Suprapubic skin (tissue), 4 donors: ENCODE results near the gene RC3H2. TPM values are rescaled to one million over a fixed set of nuclear protein-coding genes. Genes with fewer than 3 reads are reported as not detected.
"Not testable (repeated sequence)": the region's sequence is repeated elsewhere in the genome, so short reads cannot be mapped to it uniquely, and the experiment has no call there.

ENCODE experiments used
- DNase-seq, 2 donors: peaks; one replicate each; pipeline ENCODE4 v3.0.0-alpha.2; 2019; ENCODE audit warnings: low spot score in 2 of 2
- H3K27ac ChIP-seq: fragments of 200-600 bp; sonication (generic); one replicate; pipeline ENCODE4 v1.5.1; 2019
- H3K27me3 ChIP-seq: fragments of 200-600 bp; sonication (generic); one replicate; pipeline ENCODE4 v1.5.1; 2019
- H3K36me3 ChIP-seq: fragments of 200-600 bp; sonication (generic); one replicate; pipeline ENCODE4 v1.5.1; 2019
- H3K4me1 ChIP-seq: fragments of 200-600 bp; sonication (generic); one replicate; pipeline ENCODE4 v1.5.1; 2019
- H3K4me3 ChIP-seq: fragments of 200-600 bp; sonication (generic); one replicate; pipeline ENCODE4 v1.5.1; 2019; ENCODE audit warnings: mild to moderate bottlenecking
- H3K9me3 ChIP-seq: fragments of 200-600 bp; sonication (generic); one replicate; pipeline ENCODE4 v1.5.1; 2019
- EP300 ChIP-seq: sonication (generic); formaldehyde crosslinking; IDR thresholded peaks from one replicate; pipeline ENCODE4 v1.6.1; 2017; ENCODE audit warnings: antibody characterized with exemption
- POLR2A ChIP-seq, 2 donors: fragments of 450-650 bp; IDR thresholded peaks; one replicate each; pipeline ENCODE4 v1.6.1; 2017; ENCODE audit warnings: antibody characterized with exemption in 2 of 2, mild to moderate bottlenecking in 2 of 2, moderate library complexity in 2 of 2
- POLR2AphosphoS5 ChIP-seq, 3 donors: sonication (generic); formaldehyde crosslinking; IDR thresholded peaks; one replicate each; pipeline ENCODE4 v1.6.1; 2017; ENCODE audit warnings: antibody characterized with exemption in 3 of 3
- WGBS: methylation state at CpG from one replicate; pipeline ENCODE4 v1.1.5; 2018; 5-methylcytosine and 5-hydroxymethylcytosine counted together
- total RNA-seq, 4 donors: library from RNA; depleted of rRNA; stranded (reverse); fragments of >200 nt; gene quantifications; one replicate each; pipeline ENCODE4 v1.1.0, GENCODE V29; 2016
- TF ChIP-seq, protein P1 (sequence below), 2 donors: fragments of 200-600 bp in 1 of 2; fragments of 450-650 bp in 1 of 2; sonication (generic) in 1 of 2; IDR thresholded peaks; one replicate each; pipeline ENCODE4 v1.5.1; 2016 to 2019; ENCODE audit warnings: antibody characterized with exemption in 2 of 2, mild to moderate bottlenecking in 1 of 2, moderate library complexity in 1 of 2

RC3H2 gene
- total RNA-seq, 4 donors from 2014 or later: 24.2 to 59.2 (median 28.6) TPM

DNA sequence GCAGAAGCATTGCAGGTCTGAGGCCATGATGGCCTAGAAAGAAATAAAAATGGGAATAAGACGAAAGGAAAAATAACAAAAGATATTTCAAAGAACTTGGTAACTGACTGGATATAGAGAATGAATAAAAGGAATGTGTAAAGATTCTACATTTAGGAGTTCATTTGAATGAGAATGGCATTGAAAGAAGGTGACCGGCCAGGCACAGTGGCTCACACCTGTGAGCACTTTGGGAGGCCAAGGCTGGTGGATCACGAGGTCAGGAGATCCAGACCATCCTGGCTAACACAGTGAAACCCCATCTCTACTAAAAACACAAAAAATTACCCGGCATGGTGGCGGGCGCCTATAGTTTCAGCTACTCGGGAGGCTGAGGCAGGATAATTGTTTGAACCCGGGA, 17.6 kb upstream of the RC3H2 start:
- Histone ChIP-seq H3K36me3 (peaks cover 21% of the 10 kb centered on the region), H3K4me3 (no peak overlapping the region), H3K9me3 (no peaks in the 10 kb centered on the region), H3K27me3 (no peaks in the 10 kb centered on the region), H3K4me1 (no peaks in the 10 kb centered on the region), H3K27ac (no peak overlapping the region)
- TF ChIP-seq POLR2A (IDR thresholded peaks at IDR 0.05): no peak
- TF ChIP-seq, protein P1, sequence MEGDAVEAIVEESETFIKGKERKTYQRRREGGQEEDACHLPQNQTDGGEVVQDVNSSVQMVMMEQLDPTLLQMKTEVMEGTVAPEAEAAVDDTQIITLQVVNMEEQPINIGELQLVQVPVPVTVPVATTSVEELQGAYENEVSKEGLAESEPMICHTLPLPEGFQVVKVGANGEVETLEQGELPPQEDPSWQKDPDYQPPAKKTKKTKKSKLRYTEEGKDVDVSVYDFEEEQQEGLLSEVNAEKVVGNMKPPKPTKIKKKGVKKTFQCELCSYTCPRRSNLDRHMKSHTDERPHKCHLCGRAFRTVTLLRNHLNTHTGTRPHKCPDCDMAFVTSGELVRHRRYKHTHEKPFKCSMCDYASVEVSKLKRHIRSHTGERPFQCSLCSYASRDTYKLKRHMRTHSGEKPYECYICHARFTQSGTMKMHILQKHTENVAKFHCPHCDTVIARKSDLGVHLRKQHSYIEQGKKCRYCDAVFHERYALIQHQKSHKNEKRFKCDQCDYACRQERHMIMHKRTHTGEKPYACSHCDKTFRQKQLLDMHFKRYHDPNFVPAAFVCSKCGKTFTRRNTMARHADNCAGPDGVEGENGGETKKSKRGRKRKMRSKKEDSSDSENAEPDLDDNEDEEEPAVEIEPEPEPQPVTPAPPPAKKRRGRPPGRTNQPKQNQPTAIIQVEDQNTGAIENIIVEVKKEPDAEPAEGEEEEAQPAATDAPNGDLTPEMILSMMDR (IDR thresholded peaks at IDR 0.05): no peak
- TF ChIP-seq EP300: no peak
- no peak for TF ChIP-seq POLR2AphosphoS5 (IDR thresholded peaks at IDR 0.05)
- no peak for DNase-seq
- 89% methylated on average over 8 of the region's 8 CpGs for WGBS

DNA sequence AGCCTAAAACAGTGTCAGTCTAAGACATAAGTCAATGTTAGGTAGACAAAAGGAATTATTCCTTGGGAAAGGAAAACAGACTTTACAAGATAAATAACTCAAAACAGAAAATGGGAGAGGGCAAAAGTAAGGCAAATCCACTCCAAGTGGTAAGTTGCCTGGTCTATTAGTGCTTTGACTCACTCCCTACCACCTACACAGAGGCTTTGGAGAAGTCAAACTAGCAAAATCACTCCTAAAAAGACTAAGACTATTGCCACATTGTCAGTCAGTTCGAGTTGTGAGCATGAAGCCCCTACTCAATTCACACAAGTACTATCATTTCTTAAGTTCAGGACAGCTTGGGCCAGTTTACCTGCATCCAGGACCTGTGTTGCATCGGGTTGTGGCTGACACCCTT, 13.2 kb upstream of the RC3H2 start:
- H3K9me3 ChIP-seq: no peaks in the 10 kb centered on the region
- no peak overlapping the region for H3K4me3 ChIP-seq
- no peak overlapping the region for H3K27ac ChIP-seq
- DNase-seq: no peak
- H3K36me3 ChIP-seq: peaks cover 21% of the 10 kb centered on the region
- H3K27me3 ChIP-seq: no peaks in the 10 kb centered on the region
- WGBS: 93% methylated on average over 2 of the region's 2 CpGs
- TF ChIP-seq EP300: no peak
- TF ChIP-seq, protein P1 (IDR thresholded peaks at IDR 0.05): no peak
- TF ChIP-seq POLR2A (IDR thresholded peaks at IDR 0.05): no peak
- TF ChIP-seq POLR2AphosphoS5 (IDR thresholded peaks at IDR 0.05): no peak
- H3K4me1 ChIP-seq: peaks cover 5% of the 10 kb centered on the region

DNA sequence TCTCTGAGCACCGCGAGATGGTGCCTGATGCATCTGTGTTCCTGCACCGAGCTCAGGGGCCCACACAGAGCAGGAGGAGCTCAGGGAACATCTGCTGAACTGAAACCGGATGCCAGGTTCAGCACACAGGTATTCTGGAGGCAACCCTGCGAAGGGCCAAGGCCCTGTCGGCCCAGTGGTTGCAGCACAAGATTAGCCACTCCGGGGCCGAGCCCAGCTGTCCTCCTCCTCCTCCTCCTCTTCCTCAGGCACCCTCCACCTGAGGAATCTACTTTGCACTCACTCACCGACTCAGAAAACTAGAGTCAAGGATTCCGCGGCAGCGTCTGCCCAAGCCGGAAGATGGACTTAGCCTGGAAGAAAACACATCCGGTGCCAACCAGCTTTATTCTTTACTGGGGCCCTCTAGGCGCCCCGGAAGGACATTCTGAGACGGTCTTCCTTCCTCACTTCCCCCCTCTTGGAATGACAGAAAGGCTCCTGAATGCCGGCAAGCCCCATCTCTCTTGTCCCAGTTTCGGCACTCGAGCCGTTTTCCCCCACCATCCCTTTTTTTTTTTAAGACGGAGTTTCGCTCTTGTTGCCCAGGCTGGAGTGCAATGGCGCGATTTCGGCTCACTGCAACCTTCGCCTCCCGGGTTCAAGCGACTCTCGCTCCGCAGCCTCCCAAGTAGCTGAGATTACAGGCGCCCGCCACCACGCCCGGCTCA, 8.0 kb upstream of the RC3H2 start, which contains the start of gene ZBTB6:
Gene ZBTB6, minus strand, starts transcription at position 360 of the 710 bp plus-strand sequence. CDS start 1,251 bp downstream, outside the sequence.
- peak within 1 kb of the TSS; percentile 71 for H3K4me3 ChIP-seq
- no peaks in the 10 kb centered on the region for H3K27me3 ChIP-seq
- peak within 1 kb of the TSS; percentile 85 for H3K27ac ChIP-seq
- under 1% methylated on average over 35 of the region's 35 CpGs for WGBS
- peaks cover 19% of the 10 kb centered on the region for H3K36me3 ChIP-seq
- DNase-seq: peak; percentile 79 to 82
- TF ChIP-seq POLR2A (IDR thresholded peaks at IDR 0.05): peak in 1 of 2 donors; percentile 33
- TF ChIP-seq, protein P1 (IDR thresholded peaks at IDR 0.05): no peak
- no peaks in the 10 kb centered on the region for H3K9me3 ChIP-seq
- peaks cover 16% of the 10 kb centered on the region for H3K4me1 ChIP-seq

DNA sequence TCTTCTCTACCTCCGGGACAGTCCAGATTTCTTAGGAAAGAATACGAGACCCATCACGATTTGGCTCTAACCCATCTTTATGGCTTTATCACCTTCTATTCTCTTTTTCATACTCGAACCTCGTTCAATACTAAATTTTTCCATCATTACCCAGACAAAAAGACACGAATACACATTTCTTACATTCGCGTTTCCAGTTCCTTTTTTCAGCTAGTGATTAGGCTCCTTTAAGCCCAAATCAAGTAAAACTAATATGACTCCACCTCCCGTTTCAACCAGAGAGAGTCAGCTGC, 7.5 kb upstream of the RC3H2 start:
- 5% methylated on average over 9 of the region's 9 CpGs for WGBS
- H3K36me3 ChIP-seq: peaks cover 17% of the 10 kb centered on the region
- no peak for DNase-seq
- H3K27ac ChIP-seq: peak overlapping the region; percentile 85
- H3K4me3 ChIP-seq: peak overlapping the region; percentile 71
- no peak for TF ChIP-seq POLR2A (IDR thresholded peaks at IDR 0.05)
- TF ChIP-seq, protein P1 (IDR thresholded peaks at IDR 0.05): no peak
- TF ChIP-seq POLR2AphosphoS5 (IDR thresholded peaks at IDR 0.05): no peak
- no peak for TF ChIP-seq EP300
- no peaks in the 10 kb centered on the region for H3K9me3 ChIP-seq
- H3K4me1 ChIP-seq: peaks cover 16% of the 10 kb centered on the region
- H3K27me3 ChIP-seq: no peaks in the 10 kb centered on the region

DNA sequence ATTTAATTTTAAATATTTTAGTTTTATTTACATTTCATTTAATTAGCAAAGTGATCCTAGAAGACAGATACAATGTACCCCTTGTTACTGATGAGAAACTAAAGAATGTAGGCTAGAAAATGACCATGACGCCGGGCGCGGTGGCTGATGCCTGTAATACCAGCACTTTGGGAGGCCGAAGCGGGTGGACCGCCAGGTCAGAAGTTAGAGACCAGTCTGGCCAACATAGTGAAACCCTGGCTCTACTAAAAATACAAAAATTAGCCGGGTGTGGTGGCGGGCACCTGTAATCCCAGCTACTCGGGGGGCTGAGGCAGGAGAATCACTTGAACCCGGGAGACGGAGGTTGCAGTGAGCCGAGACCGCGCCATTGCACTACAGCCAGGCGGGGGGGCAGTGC, 963 bp upstream of the RC3H2 start:
- DNase-seq, H3K27me3 ChIP-seq, H3K27ac ChIP-seq, H3K9me3 ChIP-seq, H3K4me3 ChIP-seq: not testable (repeated sequence)
- H3K36me3 ChIP-seq: peaks cover 15% of the 10 kb centered on the region
- WGBS: 96% methylated on average over 16 of the region's 16 CpGs
- peaks cover 31% of the 10 kb centered on the region for H3K4me1 ChIP-seq

DNA sequence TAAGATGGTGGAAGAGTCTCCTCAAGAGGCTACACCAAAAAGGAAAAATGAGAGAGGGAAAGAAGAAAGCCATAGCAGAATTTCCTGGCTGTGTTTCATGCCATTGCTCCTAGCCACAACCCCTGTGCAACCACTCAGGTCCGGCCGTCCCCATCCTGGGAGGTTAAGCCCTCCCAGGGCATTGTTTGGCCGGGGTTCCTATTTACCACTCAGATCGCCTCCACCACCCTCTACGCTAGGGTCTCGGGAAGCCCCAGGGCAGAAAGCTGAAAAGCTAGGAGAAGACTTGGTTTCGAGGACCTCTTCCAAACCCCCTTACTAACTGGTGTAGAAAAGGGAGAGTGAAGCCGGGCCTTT, 715 bp downstream of the RC3H2 start:
- H3K4me1 ChIP-seq: peaks cover 39% of the 10 kb centered on the region
- H3K36me3 ChIP-seq: no peaks in the 10 kb centered on the region
- WGBS: 0% methylated on average over 8 of the region's 8 CpGs
- H3K4me3 ChIP-seq: peak overlapping the region; percentile 81
- TF ChIP-seq, protein P1 (IDR thresholded peaks at IDR 0.05): no peak
- TF ChIP-seq POLR2AphosphoS5 (IDR thresholded peaks at IDR 0.05): no peak
- TF ChIP-seq POLR2A (IDR thresholded peaks at IDR 0.05): no peak
- no peak for TF ChIP-seq EP300
- no peaks in the 10 kb centered on the region for H3K9me3 ChIP-seq
- peak in 1 of 2 donors; percentile 65 for DNase-seq
- peak overlapping the region; percentile 98 for H3K27ac ChIP-seq
- H3K27me3 ChIP-seq: no peaks in the 10 kb centered on the region
